Measurements from ENCODE around the gene THRB.

GRCh38 chr3:24519368-24520100 is 24.9 kb upstream of the THRB start:
- TF ChIP-seq, protein P1, sequence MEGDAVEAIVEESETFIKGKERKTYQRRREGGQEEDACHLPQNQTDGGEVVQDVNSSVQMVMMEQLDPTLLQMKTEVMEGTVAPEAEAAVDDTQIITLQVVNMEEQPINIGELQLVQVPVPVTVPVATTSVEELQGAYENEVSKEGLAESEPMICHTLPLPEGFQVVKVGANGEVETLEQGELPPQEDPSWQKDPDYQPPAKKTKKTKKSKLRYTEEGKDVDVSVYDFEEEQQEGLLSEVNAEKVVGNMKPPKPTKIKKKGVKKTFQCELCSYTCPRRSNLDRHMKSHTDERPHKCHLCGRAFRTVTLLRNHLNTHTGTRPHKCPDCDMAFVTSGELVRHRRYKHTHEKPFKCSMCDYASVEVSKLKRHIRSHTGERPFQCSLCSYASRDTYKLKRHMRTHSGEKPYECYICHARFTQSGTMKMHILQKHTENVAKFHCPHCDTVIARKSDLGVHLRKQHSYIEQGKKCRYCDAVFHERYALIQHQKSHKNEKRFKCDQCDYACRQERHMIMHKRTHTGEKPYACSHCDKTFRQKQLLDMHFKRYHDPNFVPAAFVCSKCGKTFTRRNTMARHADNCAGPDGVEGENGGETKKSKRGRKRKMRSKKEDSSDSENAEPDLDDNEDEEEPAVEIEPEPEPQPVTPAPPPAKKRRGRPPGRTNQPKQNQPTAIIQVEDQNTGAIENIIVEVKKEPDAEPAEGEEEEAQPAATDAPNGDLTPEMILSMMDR (IDR thresholded peaks at IDR 0.05 in 2 of 3, conservative IDR thresholded peaks at IDR 0.05 in 1 of 3; ENCODE audit: insufficient read depth in 2 of 3, low read depth in 1 of 3, low read length in 3 of 3): no peak
- TF ChIP-seq CAMTA2 (CRISPR knock-in tag; conservative IDR thresholded peaks at IDR 0.05) (no peak), EP300 (IDR thresholded peaks at IDR 0.05; ENCODE audit: low read length) (no peak), EZH2 (IDR thresholded peaks at IDR 0.05; ENCODE audit: borderline replicate concordance, low read depth, low read length) (no peak)
- TF ChIP-seq, protein P2, sequence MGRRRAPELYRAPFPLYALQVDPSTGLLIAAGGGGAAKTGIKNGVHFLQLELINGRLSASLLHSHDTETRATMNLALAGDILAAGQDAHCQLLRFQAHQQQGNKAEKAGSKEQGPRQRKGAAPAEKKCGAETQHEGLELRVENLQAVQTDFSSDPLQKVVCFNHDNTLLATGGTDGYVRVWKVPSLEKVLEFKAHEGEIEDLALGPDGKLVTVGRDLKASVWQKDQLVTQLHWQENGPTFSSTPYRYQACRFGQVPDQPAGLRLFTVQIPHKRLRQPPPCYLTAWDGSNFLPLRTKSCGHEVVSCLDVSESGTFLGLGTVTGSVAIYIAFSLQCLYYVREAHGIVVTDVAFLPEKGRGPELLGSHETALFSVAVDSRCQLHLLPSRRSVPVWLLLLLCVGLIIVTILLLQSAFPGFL (CRISPR knock-in tag; IDR thresholded peaks at IDR 0.05): no peak

All from K562 (cell line).